ENCODE data around the gene CGNL1.

CGNL1 gene

DNA sequence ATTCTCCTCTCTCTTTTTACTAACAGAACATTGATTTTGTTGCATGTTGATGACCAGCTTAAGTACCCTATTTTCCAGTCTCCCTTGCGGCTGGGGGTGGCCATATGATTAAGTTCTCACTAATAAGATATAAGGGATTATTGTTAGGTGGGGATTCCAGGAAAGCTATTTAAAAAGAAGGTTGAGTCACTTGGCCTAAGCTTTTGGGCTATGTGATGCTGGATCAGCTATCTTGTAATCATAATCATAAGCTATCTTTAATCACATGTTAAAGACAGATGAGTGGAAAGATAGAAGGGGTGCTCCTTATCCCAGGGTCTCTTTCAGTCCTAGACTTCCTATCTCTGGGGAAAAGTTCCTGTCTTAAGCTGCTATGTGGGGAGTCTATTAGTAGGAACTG, 59.9 kb downstream of the CGNL1 start:
- no peak for TF ChIP-seq SIN3A (IDR thresholded peaks at IDR 0.05; ENCODE audit: borderline replicate concordance, insufficient read depth, low read length)
- TF ChIP-seq, protein P1, sequence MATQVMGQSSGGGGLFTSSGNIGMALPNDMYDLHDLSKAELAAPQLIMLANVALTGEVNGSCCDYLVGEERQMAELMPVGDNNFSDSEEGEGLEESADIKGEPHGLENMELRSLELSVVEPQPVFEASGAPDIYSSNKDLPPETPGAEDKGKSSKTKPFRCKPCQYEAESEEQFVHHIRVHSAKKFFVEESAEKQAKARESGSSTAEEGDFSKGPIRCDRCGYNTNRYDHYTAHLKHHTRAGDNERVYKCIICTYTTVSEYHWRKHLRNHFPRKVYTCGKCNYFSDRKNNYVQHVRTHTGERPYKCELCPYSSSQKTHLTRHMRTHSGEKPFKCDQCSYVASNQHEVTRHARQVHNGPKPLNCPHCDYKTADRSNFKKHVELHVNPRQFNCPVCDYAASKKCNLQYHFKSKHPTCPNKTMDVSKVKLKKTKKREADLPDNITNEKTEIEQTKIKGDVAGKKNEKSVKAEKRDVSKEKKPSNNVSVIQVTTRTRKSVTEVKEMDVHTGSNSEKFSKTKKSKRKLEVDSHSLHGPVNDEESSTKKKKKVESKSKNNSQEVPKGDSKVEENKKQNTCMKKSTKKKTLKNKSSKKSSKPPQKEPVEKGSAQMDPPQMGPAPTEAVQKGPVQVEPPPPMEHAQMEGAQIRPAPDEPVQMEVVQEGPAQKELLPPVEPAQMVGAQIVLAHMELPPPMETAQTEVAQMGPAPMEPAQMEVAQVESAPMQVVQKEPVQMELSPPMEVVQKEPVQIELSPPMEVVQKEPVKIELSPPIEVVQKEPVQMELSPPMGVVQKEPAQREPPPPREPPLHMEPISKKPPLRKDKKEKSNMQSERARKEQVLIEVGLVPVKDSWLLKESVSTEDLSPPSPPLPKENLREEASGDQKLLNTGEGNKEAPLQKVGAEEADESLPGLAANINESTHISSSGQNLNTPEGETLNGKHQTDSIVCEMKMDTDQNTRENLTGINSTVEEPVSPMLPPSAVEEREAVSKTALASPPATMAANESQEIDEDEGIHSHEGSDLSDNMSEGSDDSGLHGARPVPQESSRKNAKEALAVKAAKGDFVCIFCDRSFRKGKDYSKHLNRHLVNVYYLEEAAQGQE (IDR thresholded peaks at IDR 0.05; ENCODE audit: insufficient read depth in 1 of 2, low read depth in 2 of 2, low read length in 2 of 2), result no peak
- no peak for TF ChIP-seq POLR2AphosphoS5 (IDR thresholded peaks at IDR 0.05; ENCODE audit: low read depth, low read length)
- TF ChIP-seq FOXP2 (optimal IDR thresholded peaks at IDR 0.05; ENCODE audit: borderline replicate concordance, extremely low read depth, extremely low read length, insufficient read depth), result no peak
- TF ChIP-seq TAF1 (IDR thresholded peaks at IDR 0.05; ENCODE audit: borderline replicate concordance, insufficient read depth, low read length), result no peak

DNA sequence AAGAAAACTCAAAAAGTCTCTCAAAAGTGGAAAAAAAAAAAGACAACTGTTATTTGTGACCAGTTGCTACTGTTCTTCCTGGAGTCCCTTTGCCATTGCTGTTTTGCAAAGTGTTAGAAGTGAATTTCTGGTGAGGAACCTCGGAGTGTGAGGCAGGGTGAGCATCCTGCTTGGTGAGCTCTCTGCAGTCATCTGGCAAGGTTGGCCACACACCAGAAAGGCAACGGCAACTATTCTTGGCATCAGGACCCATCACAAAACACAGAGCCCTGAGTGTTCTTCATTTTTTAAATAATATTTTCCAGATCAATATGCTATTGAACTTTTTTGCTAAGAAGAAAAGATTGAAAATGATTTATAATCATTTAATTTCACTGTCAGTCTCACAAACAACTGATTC, 60.7 kb downstream of the CGNL1 start:
- TF ChIP-seq, protein P1 (IDR thresholded peaks at IDR 0.05; ENCODE audit: insufficient read depth in 1 of 2, low read depth in 2 of 2, low read length in 2 of 2), result no peak
- TF ChIP-seq FOXP2 (optimal IDR thresholded peaks at IDR 0.05; ENCODE audit: borderline replicate concordance, extremely low read depth, extremely low read length, insufficient read depth), result no peak
- no peak for TF ChIP-seq TAF1 (IDR thresholded peaks at IDR 0.05; ENCODE audit: borderline replicate concordance, insufficient read depth, low read length)
- TF ChIP-seq SIN3A (IDR thresholded peaks at IDR 0.05; ENCODE audit: borderline replicate concordance, insufficient read depth, low read length), result no peak
- no peak for TF ChIP-seq POLR2AphosphoS5 (IDR thresholded peaks at IDR 0.05; ENCODE audit: low read depth, low read length)

DNA sequence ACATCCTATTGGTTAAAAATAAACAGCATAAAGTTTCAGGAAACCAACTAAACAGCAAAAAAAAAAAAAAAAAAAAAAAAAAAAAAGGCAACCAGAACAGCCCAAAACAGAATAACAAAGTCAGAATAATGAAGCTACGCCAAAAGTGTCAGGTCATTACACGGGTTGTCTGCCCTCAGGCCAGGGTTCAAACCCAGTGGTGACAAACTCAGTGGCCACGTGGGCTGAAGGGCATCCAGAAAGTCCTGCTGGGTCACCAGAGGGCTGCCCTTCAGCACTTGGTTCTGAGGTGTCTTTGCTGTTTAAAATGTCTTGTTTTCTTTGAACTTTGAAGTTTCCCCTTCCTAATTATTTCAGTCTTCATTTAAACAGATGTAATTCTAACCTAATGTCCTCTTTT, 61.3 kb downstream of the CGNL1 start:
- TF ChIP-seq POLR2AphosphoS5 (IDR thresholded peaks at IDR 0.05; ENCODE audit: low read depth, low read length) (no peak), SIN3A (IDR thresholded peaks at IDR 0.05; ENCODE audit: borderline replicate concordance, insufficient read depth, low read length) (no peak), TAF1 (IDR thresholded peaks at IDR 0.05; ENCODE audit: borderline replicate concordance, insufficient read depth, low read length) (no peak), FOXP2 (optimal IDR thresholded peaks at IDR 0.05; ENCODE audit: borderline replicate concordance, extremely low read depth, extremely low read length, insufficient read depth) (no peak)
- TF ChIP-seq, protein P1 (IDR thresholded peaks at IDR 0.05; ENCODE audit: insufficient read depth in 1 of 2, low read depth in 2 of 2, low read length in 2 of 2), result no peak

DNA sequence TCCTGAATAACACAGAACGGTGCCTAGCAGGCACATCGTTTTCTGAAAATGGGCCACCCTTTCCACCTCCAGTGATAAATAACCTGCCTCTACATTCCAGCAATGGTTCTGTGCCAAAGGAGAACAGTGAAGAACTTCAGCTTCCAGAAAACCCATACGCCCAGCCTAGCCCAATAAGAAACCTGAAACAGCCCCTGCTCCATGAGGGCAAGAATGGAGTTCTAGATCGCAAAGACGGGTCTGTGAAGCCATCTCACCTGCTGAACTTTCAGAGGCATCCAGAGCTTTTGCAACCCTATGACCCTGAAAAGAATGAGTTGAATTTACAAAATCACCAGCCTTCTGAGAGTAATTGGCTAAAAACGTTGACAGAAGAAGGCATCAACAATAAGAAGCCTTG, 61.9 kb downstream of the CGNL1 start:
- no peak for TF ChIP-seq SIN3A (IDR thresholded peaks at IDR 0.05; ENCODE audit: borderline replicate concordance, insufficient read depth, low read length)
- no peak for TF ChIP-seq FOXP2 (optimal IDR thresholded peaks at IDR 0.05; ENCODE audit: borderline replicate concordance, extremely low read depth, extremely low read length, insufficient read depth)
- no peak for TF ChIP-seq TAF1 (IDR thresholded peaks at IDR 0.05; ENCODE audit: borderline replicate concordance, insufficient read depth, low read length)
- TF ChIP-seq POLR2AphosphoS5 (IDR thresholded peaks at IDR 0.05; ENCODE audit: low read depth, low read length), result no peak
- TF ChIP-seq, protein P1 (IDR thresholded peaks at IDR 0.05; ENCODE audit: insufficient read depth in 1 of 2, low read depth in 2 of 2, low read length in 2 of 2), result no peak
